ENCODE measurements around the gene RCN2.

DNA sequence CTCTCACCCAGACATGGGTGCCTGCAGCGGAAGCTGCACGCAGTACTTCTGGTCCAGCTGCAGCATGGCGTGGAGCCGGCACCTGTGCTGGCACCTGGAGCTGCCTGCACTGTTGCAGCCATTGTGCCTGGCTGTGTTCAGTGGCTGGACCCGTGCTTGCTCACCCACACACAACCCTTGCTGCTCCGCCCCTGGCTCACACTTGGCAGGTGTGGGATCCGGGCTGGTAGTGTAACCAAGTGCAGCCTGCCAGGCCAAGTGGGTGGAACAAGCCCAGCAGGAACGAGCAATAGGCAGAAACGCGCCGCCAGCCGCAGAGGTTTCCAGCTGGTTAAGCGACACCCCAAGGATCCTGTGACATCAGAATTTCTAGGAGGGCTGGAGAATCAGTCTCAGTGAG, 15.2 kb upstream of the RCN2 start:
- TF ChIP-seq, protein P1, sequence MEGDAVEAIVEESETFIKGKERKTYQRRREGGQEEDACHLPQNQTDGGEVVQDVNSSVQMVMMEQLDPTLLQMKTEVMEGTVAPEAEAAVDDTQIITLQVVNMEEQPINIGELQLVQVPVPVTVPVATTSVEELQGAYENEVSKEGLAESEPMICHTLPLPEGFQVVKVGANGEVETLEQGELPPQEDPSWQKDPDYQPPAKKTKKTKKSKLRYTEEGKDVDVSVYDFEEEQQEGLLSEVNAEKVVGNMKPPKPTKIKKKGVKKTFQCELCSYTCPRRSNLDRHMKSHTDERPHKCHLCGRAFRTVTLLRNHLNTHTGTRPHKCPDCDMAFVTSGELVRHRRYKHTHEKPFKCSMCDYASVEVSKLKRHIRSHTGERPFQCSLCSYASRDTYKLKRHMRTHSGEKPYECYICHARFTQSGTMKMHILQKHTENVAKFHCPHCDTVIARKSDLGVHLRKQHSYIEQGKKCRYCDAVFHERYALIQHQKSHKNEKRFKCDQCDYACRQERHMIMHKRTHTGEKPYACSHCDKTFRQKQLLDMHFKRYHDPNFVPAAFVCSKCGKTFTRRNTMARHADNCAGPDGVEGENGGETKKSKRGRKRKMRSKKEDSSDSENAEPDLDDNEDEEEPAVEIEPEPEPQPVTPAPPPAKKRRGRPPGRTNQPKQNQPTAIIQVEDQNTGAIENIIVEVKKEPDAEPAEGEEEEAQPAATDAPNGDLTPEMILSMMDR (IDR thresholded peaks at IDR 0.05; ENCODE audit: borderline replicate concordance, extremely low read depth, low read length, poor library complexity, severe bottlenecking) = no peak
- no peak for TF ChIP-seq EZH2 (IDR thresholded peaks at IDR 0.05; ENCODE audit: borderline replicate concordance, low read depth, low read length, severe bottlenecking)
